H1 (cell line): ENCODE measurements around the gene CCDC169.

Experiments
- CBX5 ChIP-seq: fragments of 300-800, 300-1000 bp; sonication (generic); IDR thresholded peaks from 2 replicates; pipeline ENCODE4 v1.7.1; 2016; ENCODE audit warnings: antibody characterized with exemption, low read length, low read depth
- CHD2 ChIP-seq: IDR thresholded peaks from 2 replicates; pipeline ENCODE4 v1.6.1; 2012; ENCODE audit warnings: low read length, improper control_type of control experiment
- CTCF ChIP-seq, 3 experiments: IDR thresholded peaks; 1 replicate in 2 of 3; 2 replicates in 1 of 3; pipeline versions ENCODE4 v1.5.1 to v1.6.1; 2011; ENCODE audit warnings: low read length in 3 of 3, mild to moderate bottlenecking in 3 of 3, inconsistent platforms in 2 of 3, low read depth in 1 of 3, moderate library complexity in 1 of 3; ENCODE audit not compliant: insufficient read depth in 1 of 3; ENCODE audit errors: control extremely low read depth in 1 of 3
- GABPA ChIP-seq: IDR thresholded peaks from 2 replicates; pipeline ENCODE4 v1.6.1; 2011; ENCODE audit warnings: mild to moderate bottlenecking, low read length, moderate library complexity, borderline replicate concordance; ENCODE audit not compliant: insufficient read depth
- POLR2AphosphoS5 ChIP-seq: IDR thresholded peaks from 2 replicates; pipeline ENCODE4 v1.6.1; 2011; ENCODE audit warnings: low read depth, low read length
- SP1 ChIP-seq: IDR thresholded peaks from 2 replicates; pipeline ENCODE4 v1.6.1; 2011; ENCODE audit warnings: low read depth, low read length
- ZNF274 ChIP-seq: IDR thresholded peaks from 2 replicates; pipeline ENCODE4 v1.7.0; 2012; ENCODE audit warnings: low read length, borderline replicate concordance; ENCODE audit errors: extremely low read depth

- TF ChIP-seq CTCF (IDR thresholded peaks at IDR 0.05; ENCODE audit: control extremely low read depth in 1 of 3, insufficient read depth in 1 of 3, low read depth in 1 of 3, low read length in 3 of 3) (no peak), SP1 (no peak), ZNF274 (no peak), CHD2 (no peak), GABPA (no peak), POLR2AphosphoS5 (no peak), CBX5 (no peak)
Observed at GRCh38 chr13:36343766-36344165, 46.2 kb upstream of the CCDC169 start.
